T47D (cell line): Measurements from ENCODE around the gene ZNF358.

Source experiments
- DNase-seq, 2 experiments: peaks; one replicate each; pipeline versions ENCODE4 v3.0.0 to v3.0.0-alpha.2; 2011 to 2012; ENCODE audit warnings: low read depth in 1 of 2, low spot score in 1 of 2
- JUND ChIP-seq: IDR thresholded peaks from 2 replicates; pipeline ENCODE4 v1.6.1; 2012; ENCODE audit warnings: low read depth
- in situ Hi-C: cut with HindIII; loops from 2 replicates; pipeline ENCODE4 v1.10.0; 2016; ENCODE audit warnings: low sequenced_read_pairs, low pct_unique_long_range_greater_than_20kb

ZNF358 gene

DNA sequence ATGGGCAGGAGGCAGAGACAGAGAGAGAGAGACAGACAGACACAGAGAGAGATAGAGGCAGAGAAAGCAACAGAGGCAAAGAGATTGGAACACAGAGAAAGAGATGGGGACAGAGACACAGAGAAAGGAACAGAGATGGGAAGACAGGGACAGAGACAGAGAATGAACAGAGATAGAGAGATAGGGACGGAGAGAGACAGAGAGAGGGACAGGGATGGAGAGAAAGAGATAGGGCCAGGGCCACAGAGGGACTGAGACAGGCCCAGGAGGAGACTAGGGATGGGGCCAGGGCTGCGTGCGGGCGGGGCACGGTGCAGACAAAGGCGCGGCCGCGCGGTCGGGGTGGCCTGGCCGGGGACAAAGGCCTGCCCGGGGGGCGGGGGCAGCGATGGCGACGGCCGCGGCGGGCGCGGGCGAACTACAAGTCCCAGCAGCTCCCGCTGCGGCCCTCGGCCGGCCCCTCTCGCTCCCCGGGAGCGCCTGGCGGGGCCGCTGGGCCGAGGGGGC is at the start of gene ZNF358:
ZNF358 (plus strand) TSS at position 459 of the 507 bp plus-strand sequence. CDS start 3,140 bp downstream, outside the sequence.
- DNase-seq, result peak; percentile 60 to 69
- TF ChIP-seq JUND, result no peak
- in situ Hi-C loops, result no loop called here

DNA sequence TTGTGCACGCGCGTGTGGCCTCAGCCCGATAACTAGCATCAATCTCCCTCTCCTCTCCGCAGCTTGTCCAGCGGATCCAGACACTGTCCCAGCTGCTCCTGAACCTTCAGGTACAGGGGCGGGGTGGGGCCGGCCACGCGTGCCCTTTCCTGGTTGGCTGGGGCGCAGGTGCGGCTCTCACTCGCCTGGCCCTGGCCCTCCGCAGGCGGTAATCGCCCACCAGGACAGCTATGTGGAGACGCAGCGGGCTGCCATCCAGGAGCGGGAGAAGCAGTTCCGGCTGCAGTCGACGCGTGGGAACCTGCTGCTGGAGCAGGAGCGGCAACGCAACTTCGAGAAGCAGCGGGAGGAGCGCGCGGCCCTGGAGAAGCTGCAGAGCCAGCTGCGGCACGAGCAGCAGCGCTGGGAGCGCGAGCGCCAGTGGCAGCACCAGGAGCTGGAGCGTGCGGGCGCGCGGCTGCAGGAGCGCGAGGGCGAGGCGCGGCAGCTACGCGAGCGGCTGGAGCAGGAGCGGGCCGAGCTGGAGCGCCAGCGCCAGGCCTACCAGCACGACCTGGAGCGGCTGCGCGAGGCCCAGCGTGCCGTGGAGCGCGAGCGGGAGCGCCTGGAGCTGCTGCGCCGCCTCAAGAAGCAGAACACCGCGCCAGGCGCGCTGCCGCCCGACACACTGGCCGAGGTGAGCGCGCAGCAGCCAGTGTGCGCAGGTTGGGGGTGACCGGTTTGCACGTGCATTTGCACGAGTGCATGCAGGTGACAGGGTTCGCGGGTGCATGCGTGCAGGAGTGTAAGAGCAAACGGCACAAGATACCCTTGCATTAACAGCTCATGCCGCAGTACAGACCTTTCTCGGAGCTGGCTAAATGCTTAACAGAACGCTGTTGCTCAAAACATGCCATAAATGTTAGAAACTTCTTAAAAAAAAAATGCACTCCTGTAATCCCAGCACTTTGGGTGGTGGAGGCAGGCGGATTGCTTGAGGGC is 48.6 kb upstream of the ZNF358 start:
- DNase-seq, result no peak
- in situ Hi-C loops, result no loop called here
- TF ChIP-seq JUND, result no peak

DNA sequence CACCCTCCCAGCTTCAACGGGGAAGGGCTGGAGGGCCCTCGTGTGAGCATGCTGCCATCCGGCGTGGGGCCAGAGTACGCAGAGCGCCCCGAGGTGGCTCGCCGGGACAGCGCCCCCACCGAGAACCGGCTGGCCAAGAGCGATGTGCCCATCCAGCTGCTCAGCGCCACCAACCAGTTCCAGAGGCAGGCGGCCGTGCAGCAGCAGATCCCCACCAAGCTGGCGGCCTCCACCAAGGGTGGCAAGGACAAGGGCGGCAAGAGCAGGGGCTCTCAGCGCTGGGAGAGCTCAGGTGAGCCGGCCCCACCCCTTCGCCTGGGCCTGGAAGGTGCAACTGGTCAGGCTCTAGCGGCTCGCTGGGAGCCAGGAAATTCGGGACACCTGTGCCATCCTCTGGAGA is 47.1 kb upstream of the ZNF358 start:
- in situ Hi-C loops, result no loop called here

DNA sequence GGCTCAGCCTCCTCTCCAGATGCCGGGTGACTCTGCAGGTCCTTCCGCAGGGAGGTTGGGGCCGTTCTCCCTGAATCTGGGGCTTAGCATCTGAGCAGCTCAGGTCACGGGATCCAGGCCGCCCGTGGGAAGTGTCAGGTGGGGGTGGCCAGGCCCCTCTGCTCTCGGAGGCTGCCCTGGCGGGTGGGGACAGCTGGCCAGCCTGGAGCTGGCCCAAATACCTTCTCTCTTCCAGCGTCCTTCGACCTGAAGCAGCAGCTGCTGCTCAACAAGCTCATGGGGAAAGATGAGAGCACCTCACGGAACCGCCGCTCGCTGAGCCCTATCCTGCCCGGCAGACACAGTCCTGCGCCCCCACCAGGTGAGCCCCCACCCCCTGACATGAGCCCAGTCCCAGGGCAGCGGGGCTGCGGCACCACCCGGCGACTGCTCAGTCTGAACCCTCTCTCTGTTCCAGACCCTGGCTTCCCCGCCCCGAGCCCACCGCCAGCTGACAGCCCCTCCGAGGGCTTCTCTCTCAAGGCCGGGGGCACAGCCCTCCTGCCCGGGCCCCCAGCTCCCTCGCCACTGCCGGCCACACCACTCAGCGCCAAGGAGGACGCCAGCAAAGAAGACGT is 46.1 kb upstream of the ZNF358 start:
- no peak for TF ChIP-seq JUND
- in situ Hi-C loops, result no loop called here
- DNase-seq, result no peak

More for the DNA sequence above, 47.1 kb upstream of the ZNF358 start:
- DNase-seq, result no peak
- TF ChIP-seq JUND, result no peak

DNA sequence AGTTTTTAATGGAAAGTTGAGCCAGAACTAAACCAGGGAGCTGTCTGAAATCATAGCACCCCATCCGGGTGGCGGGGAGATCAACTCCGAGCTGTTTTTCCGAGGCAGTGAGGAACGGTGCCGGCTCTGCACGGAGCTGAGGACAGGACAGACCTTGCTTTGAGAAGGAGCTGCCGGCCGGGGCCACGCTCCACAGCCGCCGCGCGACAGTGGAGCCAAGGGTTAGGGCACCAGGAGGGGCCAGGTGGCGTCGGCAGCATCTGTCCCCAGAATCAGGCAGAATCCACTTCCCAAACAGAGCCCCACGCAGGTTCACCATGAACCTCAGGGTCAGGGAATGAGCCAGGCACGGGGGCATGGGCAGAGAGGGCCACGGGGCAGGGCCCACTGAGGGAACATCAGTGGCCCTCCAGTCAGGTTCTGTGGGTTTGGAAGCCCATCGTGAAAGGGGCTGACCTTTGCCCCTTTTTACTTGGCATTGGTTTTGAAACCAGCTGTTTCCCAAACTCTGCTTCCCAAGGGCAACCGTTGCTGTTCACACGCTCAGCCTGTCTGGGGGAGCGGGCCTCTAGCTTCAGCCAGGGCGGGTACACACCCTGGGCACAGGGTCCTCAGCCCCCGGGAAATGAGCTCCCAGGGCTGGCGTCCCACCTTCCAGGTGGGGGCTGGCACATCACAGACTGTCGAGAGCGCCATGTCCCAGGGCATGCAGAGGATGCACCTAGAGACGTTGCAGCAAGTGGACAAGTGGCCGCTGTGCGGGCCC is 45.2 kb upstream of the ZNF358 start:
- no peak for TF ChIP-seq JUND
- no peak for DNase-seq
- in situ Hi-C loops, result no loop called here

DNA sequence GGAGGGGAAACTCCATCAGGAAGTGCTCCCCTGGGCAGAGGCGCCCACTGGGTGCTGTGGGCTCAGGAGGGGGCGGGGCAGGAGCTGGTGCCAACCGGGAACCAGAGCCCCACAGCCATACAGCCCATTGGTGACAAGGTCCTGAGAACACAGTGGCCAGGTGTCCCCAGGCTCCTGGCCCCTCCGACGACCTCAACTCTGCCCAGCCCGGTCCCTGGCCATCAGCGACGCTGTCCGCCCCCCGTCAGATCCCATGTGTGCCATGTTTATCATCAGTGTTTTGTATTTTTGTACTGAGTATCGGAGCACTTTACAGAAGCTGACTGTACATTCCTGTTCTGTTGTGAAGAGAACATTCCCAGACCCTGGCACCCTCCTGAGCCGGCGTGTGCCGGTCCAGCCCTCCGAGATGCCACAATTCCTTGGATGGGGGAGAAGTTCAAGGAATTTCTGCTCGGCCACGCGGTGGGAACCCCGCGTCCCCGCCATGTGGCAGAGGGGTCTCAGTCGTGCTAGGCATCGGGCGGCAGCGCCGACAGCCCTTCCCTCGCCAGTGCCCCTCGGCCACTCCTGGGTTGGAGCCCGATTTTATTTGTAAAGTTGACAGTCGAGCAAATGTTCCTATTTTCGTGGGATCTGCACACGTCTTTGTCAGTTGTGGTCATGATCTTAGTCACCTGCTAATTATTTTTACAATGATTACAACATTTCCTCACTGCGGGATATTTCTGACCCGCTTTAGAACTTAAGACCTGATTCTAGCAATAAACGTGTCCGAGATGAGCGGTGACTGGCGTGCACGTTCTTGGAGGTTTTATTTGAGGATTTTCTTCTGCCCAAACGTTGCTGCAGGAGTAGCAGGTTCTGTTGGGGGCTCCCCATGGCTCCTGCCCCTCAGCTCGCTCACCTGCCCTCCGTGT is 43.9 kb upstream of the ZNF358 start:
- no peak for TF ChIP-seq JUND
- in situ Hi-C loops, result no loop called here
- no peak for DNase-seq

DNA sequence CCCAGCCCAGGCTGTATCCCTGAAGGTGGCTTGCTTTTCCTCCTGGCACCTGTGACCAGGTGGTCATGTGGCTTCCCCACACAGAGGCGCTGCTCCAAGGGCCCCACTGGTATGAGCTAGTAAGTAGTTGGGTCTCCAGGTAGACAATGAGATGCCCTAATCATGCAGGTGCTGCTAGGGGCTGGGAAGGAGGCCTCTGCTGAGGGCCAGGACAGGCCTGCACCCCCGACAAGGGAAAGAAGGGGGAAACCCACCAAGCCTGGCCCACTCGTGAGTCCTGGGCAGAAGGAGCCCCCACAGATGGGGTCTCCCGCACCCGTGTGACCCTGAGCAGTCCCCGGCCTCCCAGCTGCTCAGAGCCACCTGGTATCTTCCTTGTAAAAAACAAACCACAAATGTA is 40.2 kb upstream of the ZNF358 start:
- no peak for DNase-seq
- no peak for TF ChIP-seq JUND
- in situ Hi-C loops, result no loop called here

DNA sequence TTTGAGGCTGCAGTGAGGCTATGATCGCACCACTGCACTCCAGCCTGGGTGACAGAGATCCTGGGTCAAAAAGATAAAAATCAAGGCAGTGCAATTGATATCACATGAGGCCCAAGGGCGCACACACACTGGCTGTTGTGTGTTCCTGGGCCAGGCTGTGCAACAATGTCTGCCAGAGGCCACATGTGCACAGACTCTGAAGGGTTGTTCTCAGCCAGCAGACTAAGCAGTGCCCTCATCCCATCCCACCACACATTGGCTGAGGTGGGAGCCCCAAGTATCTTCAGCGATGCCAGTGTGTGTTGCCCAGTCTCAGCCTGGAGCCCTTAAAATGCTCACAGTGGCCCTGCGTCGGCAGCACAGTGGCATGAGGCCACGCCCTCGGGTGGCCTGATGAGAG is 39.7 kb upstream of the ZNF358 start:
- TF ChIP-seq JUND, result no peak
- in situ Hi-C loops, result no loop called here
- DNase-seq, result no peak

DNA sequence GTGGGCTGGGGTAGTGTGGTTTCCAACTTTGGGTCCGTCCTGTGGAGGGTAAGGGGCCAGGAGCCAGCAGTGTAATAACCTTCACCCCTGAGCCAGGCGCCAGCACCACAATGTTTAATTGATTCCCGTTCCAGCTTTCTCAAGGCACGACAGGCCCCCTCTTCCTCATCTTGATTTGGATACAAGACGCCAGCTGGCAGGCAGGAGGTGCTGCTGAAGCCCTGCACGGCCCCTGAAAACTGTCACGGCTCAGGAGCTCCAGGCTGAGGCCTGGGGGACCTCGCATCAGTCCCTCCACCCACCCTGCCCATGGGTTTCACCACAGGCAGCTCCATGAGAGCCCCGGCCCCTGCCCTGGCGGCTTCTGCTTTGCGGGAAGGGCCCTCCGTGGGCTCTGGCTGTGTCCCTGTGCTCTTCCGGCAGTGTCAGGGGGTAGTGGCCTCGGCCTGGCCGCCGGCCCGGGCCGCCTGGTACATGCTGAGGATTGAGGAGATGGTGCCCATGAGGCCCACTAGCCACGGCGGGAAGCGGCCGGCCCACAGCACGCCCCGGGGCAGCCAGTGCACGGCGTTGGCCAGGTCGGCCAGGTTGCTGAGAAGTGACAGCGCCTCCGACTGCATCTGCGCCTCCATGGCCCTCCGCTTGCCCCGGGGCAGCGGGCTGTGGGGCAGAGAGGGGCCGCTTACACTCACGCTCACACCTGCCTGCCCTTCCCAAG is 39.0 kb upstream of the ZNF358 start:
- no peak for TF ChIP-seq JUND

DNA sequence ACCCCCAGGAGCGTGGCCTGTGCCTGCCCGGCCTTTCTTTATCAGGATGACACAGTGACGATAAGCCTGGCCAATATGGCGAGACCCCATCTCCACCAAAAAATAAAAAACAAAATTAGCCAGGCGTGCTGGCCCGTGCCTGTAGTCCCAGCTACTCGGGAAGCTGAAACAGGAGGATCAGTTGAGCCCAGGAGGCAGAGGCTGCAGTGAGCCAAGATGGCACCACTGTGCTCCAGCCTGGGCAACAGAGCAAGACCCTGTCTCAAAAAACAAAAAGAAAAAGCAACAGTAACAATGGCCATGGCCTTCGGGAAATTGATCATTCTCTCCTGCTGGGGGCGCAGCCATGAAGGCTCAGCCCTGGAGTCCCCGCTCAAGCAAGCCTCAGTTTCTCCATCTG is 38.1 kb upstream of the ZNF358 start:
- TF ChIP-seq JUND, result no peak
- in situ Hi-C loops, result no loop called here
- DNase-seq, result no peak

More for the DNA sequence above, 39.0 kb upstream of the ZNF358 start:
- DNase-seq, result no peak
- in situ Hi-C loops, result no loop called here
